Hematopoietic multipotent progenitor cell treated with erythropoietin and hydrocortisone succinate and interleukin-3 and kit ligand, for 4 days (in vitro differentiated cells): ENCODE measurements around the gene SLC66A1.
"Not testable (repeated sequence)": the region's sequence is repeated elsewhere in the genome, so short reads cannot be mapped to it uniquely, and the experiment has no call there.

Experiments
- DNase-seq: peaks from one replicate; pipeline ENCODE4 v3.0.0-alpha.2; 2015

Gene SLC66A1, protein sequence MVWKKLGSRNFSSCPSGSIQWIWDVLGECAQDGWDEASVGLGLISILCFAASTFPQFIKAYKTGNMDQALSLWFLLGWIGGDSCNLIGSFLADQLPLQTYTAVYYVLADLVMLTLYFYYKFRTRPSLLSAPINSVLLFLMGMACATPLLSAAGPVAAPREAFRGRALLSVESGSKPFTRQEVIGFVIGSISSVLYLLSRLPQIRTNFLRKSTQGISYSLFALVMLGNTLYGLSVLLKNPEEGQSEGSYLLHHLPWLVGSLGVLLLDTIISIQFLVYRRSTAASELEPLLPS

GRCh38 chr1:19311931-19312781 lies at the start of gene SLC66A1, which contains the start of gene AKR7A2:
TSS of gene SLC66A1 (plus strand) at chr1:19312326. CDS start at chr1:19317678, 5,352 bp downstream.
TSS of gene AKR7A2 (minus strand) at chr1:19312144. CDS start at chr1:19312124, 20 bp downstream.
- DNase-seq: peak; percentile 96

DNA sequence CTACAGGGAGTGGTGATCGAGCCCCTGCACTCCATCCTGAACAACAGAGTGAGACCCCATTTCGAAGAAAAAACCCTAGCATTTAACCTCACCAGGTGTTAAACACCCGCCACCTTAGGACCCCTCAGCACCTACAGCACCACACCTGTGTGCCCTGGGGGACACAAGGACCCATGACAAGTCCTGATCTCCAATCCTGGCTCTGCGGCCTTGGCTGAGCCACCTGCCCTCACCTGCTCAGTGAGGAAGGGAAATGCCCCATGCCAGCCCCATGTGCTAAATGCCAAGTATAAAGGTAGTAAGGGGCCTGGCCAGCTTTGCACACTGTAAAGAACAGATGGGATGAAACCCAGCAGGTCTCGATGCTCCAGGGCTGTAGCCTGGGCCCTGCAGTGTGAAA lies 49.4 kb upstream of the SLC66A1 start:
- no peak for DNase-seq

DNA sequence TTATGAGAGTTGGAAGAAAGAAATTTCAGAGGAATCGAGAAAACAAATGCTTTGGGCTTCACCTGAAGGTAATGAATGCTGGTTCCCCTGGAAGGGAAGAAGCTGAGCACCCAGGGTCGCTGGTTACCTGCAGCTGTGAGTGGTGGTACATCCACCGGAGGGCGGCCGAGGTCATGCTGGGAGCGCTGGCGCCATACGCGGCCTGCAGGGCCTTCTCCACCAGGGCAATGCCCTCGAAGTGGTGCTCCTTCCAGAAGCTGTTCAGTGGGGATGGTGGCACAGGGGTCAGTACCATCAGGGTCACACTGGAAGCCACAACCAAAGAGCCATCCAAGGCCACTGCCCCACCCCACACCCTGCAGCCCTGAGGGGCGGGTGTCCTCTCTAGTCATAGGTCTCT lies 43.7 kb upstream of the SLC66A1 start:
- no peak for DNase-seq

- not testable (repeated sequence) for DNase-seq
Observed at GRCh38 chr1:19269427-19270342, 42.4 kb upstream of the SLC66A1 start.

GRCh38 chr1:19270343-19270730 lies 41.8 kb upstream of the SLC66A1 start:
- not testable (repeated sequence) for DNase-seq

- DNase-seq: no peak
Observed at GRCh38 chr1:19272064-19272463, 40.1 kb upstream of the SLC66A1 start.

- no peak for DNase-seq
Observed at GRCh38 chr1:19273106-19273843, 38.9 kb upstream of the SLC66A1 start.

DNA sequence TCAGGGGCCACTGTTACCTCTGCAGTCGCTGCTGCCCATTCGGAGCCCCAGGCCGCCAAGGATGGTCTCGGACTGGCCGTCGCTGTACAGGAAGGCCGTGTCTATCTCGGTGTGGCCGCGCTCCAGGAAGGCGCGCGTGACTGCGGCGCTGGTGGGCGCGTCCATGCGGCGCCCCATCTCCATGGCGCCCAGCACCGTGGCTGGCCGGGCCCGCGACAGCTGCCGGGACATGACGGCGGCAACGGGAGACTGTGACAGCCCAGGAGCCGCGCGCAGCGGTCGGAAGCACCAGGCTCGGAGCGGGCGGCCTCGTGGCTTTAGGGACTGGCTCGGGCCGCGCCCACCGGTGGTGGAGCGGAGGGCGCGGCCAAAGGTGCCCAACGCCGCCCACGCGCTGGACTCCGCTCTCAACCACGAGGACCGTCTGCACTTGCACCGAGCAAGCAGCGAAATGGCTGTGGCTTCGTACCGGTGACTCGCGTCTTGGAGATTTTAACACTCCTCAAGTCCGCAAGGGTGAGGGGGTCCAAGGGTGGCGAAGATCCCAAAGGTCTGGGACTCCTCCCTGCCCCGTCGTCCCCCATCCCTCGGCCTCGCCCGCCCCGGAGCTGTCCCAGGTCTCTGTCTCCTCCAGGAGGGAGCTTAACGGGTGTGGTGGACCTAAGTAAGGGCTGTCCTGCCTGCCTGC lies 38.1 kb upstream of the SLC66A1 start:
- DNase-seq: peak; percentile 43

- peak; percentile 49 for DNase-seq
Observed at GRCh38 chr1:19274636-19275035, 37.5 kb upstream of the SLC66A1 start.

GRCh38 chr1:19283891-19284290 lies 28.2 kb upstream of the SLC66A1 start:
- DNase-seq: no peak

- no peak for DNase-seq
Observed at GRCh38 chr1:19284881-19285280, 27.2 kb upstream of the SLC66A1 start.

GRCh38 chr1:19285366-19285765 lies 26.8 kb upstream of the SLC66A1 start:
- not testable (repeated sequence) for DNase-seq

- not testable (repeated sequence) for DNase-seq
Observed at GRCh38 chr1:19285807-19286206, 26.3 kb upstream of the SLC66A1 start.

GRCh38 chr1:19287436-19288185 lies 24.5 kb upstream of the SLC66A1 start:
- DNase-seq: no peak

DNA sequence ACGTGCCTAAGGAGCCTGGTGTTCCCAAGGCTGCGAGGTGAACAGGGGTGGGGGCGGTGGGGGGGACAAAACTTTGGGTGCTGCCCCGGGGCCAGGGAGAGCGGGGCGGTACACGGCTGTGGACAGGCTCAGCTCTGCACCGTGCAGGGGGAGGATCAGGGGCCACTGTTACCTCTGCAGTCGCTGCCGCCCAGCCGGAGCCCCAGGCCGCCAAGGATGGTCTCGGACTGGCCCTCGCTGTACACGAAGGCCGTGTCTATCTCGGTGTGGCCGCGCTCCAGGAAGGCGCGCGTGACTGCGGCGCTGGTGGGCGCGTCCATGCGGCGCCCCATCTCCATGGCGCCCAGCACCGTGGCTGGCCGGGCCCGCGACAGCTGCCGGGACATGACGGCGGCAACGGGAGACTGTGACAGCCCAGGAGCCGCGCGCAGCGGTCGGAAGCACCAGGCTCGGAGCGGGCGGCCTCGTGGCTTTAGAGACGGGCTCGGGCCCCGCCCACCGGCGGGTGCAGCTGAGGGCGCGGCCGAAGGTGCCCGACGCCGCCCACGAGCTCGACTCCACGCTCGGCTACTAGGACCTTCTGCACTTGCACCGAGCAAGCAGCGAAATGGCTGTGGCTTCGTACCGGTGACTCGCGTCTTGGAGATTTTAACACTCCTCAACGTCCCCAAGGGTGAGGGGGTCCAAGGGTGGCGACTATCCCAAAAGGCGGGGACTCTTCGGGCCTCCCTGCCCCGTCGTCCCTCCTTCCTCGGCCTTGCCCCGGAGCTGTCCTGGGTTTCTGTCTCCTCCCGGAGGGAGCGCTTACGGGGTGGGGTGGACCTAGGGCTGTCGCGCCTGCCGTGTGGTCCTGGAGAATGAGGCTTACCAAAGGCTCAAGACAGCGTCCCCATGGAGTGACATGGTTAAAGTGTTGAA lies 23.5 kb upstream of the SLC66A1 start, which contains the start of gene AKR7A3:
Gene AKR7A3, minus strand, starts transcription at position 447 of the 918 bp plus-strand sequence. Its CDS starts 61 bp downstream, at position 386.
- DNase-seq: peak; percentile 86

DNA sequence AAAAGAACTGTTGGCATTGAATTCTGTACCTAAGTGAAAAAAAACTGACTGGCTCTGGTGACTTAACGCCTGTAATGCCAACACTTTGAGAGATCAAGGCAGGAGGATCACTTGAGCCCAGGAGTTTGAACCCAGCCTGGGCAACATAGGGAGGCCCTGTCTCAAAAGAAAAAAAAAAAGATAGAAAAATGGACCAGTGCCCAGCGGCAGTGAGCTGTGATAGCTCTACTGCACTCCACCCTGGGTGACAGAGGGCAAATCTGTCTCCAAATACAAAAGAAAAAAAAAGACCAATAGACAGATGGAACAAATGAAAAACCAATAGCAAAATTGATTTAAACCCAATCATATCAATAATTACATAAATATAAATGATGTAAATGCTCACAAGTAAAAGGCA lies 22.9 kb upstream of the SLC66A1 start:
- DNase-seq: peak; percentile 8

DNA sequence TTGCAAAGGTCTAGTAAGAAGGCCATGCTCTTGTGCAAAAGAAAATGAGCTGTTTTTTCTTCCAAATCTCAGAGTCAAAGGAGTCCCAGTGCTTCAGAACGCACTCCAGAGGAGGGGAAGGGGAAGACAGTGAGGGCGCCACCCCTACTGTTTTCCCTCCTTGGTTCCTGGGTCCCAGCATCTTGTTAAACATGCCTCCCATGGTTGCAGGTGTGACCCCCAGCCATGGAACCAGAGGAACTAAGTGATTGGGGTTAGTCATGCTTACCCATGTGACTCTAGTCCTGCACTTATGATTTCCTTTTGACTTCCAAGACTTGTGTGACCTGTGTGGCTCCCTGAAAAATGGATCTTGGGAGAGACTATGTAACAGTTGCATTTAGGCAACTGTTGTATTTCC lies 17.5 kb upstream of the SLC66A1 start:
- DNase-seq: no peak

DNA sequence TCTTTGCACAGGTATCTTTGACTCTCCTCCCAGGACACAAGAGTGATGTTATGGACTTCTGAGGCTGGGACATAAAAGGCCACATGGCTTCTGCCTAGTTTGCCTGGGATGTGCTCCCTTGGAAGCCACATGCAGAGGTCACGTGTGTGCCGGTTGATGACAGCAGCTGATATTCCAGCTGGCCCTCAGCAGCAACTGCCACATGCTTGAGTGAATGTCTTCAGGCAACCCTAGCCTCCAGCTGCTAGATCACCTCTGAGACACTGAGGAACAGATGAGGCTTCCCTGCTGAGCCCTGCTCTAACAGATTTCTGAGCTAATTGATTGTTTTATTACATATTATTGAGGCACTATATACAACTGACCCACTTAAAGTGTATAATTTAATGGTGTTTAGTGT lies 11.9 kb upstream of the SLC66A1 start:
- DNase-seq: no peak

- DNase-seq: not testable (repeated sequence)
Observed at GRCh38 chr1:19304081-19304480, 8.0 kb upstream of the SLC66A1 start.
